GM21423 (cell line): ENCODE measurements around the gene ST14.

Experiments used
- ATAC-seq: cut with Tn5 transposase; IDR thresholded peaks from one replicate; pipeline ENCODE4 v1.9.1; 2021; ENCODE audit warnings: mild to moderate bottlenecking, moderate library complexity; ENCODE audit not compliant: unreplicated experiment

ST14 gene

DNA sequence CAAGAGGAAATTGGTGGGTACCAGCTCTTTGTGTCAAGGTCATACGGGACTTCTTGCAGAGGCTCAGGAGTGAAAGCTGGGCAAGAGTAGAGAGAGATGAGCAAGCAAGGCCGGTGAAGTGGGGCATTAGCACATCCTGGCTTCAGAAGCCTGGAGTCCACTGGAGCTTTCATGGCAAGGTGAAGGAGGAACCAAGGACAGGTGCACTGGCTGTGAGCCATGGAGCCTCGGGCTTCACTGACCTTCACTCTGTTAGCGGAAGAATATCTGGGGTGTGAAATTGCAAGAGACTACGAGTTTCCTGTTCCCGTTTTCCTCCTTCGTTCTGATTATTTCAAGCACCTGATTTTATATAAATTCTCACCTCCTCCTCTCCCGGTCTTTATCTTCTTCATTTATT is 25.9 kb upstream of the ST14 start:
- ATAC-seq: no peak

DNA sequence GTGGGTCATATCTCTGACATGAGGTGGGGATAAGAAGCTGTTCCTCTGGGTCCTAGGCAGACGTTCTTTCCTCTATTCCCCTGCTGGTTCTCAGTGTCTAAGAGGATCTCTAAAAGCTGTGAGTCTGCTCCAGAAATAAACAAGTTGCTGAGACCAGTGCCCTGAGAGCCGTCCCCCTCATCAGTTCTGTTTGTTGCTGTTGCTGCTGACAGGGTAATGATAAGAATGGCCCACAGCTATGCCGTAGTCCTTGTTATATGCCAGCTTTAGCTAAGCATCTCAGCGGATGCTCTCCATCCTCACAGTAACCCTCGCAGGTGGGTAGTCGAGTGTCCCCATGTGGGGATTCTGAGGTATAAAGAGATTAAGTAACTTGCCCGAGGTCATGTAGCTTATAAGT is 23.5 kb upstream of the ST14 start:
- ATAC-seq: no peak

DNA sequence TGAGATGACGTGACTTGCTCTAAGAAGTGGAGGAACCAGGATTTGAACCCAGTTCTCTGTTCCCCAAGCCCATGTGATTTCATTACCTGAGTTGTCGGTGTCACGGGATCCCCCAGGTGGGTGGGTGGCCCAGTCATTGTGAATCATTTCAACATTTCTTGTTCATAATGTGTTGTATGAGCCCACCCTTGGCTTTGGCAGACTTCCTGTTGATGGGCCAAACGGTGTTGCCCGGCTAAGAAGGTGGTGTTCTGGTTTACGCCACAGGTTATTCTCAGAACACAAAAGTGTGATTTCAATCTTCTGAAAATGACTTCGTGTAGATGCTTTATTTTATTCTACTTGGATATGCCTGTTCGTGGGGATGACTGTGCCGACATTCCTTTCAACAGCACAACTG is 21.6 kb upstream of the ST14 start:
- ATAC-seq: no peak

DNA sequence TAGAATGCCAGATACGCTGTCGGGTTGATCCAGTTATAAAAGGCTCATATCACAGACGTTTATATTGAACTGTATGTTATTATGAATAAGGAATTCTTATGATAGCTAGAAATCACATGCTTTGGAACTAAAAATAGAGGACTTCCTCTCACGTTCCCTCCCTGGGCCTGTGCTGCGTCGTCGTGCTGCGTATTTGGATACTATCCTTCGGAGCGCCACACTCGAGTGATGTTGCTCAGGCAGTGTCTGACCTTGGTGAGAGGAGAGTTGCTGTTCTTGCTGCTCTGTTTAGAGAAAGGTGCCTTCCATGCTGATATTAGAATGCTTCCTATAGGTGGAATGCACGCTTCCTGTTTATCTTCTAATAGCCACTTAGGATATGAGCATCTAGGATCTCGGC is 20.2 kb upstream of the ST14 start:
- ATAC-seq: no peak

DNA sequence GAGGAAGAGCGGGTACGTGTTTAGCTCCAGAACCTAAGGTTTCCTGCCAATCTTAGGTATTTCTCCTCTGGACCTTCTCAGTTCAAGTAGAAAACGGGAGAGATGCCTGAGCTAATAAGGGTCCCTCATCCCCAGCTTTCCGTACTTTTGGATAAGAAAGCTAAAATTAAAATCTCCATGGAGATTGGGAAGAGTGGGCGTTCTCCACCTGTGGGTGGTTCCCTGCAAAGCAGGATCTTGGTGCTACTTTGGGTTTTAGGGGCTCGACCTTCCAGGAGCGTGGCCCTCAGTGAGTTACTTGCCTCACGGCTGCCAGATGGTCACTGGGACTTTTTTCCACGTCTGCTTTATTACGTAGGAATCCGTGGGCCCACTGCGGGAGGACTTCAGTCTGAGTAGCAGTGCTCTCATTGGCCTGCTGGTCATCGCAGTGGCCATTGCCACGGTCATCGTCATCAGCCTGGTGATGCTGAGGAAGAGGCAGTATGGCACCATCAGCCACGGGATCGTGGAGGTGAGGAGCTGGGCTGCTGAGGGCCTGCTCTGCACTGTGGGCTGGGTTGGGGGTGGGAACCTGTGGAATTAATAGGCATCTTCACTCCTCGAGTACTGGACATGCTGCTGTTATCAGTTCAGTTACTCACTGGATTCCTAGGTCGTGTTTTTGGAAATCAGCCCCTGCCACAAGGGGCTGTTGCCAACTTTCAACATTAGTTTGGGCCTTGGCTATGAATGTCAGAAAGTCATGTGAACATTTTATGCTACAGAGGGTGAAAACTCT is 17.8 kb upstream of the ST14 start:
- no peak for ATAC-seq

DNA sequence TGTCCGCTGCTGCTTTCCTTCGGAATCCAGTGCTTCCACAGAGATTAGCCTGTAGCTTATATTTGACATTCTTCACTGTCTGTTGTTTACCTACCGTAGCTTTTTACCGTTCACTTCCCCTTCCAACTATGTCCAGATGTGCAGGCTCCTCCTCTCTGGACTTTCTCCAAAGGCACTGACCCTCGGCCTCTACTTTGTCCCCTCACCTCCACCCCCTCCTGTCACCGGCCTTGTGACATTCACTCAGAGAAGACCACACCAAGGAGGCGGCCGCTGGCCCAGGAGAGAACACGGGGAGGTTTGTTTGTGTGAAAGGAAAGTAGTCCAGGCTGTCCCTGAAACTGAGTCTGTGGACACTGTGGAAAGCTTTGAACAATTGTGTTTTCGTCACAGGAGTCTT is 15.4 kb upstream of the ST14 start:
- no peak for ATAC-seq

DNA sequence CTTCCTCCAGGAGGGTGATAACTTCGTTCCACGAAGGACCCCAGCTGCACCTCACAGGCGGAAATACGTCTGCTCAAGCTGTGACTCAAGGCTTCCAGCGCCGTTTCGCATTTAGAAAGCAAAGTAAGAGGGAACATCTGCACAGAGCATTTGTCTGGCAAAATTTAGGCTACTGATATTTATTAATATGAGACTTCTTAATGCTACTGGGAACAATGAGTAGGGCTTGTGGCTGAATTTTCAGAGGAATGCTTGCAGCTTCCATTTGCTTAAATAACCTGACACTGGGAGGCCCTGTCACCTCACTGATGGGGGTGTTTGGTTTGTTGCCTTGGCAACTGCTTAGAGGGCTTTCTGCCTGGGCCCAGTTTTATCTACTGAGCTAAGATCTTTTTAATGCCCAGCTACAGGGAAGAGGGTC is 14.7 kb upstream of the ST14 start:
- ATAC-seq: no peak

DNA sequence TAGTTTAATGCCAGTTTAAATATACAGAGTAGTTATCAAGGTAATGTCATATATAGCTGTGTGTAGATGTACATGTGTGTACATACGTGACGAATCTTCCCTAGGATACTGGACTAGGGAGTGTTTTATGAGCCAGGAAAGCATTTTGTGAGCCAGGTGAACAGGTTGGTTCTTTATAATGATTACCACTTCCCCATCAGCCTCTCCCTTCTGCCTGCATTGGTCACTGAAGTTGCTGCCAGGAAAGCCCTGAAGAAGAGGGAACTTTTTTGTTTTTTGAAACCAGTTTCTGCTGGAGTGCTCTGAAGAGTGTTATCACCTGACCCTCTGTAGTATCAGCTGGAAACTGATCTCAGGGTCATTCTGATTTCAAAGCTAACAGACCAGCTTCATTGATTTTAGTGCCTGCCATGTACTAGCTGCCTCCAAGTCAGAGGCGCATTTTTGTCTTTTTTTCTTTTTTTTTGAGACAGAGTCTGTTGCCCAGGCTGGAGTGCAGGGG is 14.2 kb upstream of the ST14 start:
- no peak for ATAC-seq

DNA sequence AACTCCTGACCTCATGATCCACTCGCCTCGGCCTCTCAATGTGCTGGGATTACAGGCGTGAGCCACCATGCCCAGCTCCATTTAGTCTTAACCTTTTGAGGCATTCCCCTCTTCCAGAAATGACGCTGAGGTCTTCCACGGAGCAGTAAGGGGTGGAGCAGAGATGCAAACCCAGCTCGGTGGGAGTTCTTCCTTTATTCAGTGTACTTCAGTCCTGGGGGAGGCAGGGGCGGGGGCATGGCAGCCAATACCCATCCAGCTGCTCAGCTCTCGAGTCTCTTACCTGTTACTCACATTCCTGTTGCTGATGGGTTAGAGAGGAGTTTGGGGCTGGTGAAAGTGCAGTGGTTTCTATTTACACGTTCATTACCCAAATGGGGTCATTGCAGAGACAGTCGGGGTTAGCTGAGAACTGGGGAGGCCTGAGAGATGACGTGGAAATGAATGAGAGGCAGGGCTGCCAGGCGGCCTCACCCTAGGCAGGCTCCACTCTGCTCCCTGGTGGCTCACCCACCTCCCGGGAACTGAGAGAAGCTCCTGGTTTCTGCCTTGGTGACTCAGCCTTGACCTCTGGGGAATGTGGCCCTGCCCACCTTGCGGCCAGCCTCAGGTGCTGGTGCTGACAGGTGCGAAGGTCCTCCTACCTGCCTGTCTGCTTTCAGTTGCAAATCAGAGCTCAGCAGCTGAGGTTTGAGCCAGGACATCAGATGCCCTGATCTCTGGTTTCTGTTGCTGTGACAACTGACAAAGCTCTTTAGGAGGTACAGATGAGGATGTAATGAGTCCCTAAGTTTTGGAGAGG is 13.4 kb upstream of the ST14 start:
- no peak for ATAC-seq

DNA sequence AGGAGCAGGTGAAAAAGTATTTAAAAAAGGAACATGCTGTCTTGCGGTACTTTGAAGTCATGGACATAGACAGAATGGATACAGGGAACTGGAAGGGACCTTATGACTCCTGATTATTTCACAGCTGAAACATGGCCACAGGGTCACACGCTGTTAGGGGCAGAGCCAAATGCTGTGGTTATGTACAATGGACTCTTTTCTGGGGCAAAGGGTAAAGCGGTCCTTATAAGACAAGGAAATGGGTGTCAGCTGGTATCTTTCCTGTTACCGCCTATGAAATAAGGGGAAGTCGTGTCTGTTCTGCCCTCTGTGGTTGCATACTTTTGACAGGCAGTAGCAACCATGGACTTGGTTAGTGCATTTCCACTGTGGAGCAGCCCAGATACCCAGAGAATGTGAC is 12.8 kb upstream of the ST14 start:
- no peak for ATAC-seq

DNA sequence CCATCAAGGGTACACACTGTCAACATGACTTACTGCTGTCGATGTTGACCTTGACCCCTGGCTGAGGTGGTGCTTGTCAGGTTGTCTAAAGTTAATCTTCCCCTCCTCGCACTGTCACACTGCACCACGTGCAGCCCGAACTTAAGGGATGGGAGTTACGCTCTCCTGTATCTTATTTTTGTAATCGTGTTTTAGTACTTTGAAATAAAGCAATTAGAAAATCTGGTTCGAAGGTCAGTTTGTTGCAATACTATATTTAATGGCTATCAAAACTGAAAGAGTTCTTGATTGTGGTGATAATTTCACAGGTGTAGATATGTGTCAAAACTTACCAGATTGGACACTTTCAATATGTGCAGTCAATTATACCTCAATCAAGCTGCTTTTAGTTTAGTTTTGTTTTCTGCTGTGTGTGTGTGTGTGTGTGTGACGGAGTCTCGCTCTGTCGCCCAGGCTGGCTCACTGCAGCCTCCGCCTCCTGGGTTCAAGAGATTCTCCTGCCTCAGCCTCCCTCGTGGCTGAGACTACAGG is 10.7 kb upstream of the ST14 start:
- ATAC-seq: no peak

DNA sequence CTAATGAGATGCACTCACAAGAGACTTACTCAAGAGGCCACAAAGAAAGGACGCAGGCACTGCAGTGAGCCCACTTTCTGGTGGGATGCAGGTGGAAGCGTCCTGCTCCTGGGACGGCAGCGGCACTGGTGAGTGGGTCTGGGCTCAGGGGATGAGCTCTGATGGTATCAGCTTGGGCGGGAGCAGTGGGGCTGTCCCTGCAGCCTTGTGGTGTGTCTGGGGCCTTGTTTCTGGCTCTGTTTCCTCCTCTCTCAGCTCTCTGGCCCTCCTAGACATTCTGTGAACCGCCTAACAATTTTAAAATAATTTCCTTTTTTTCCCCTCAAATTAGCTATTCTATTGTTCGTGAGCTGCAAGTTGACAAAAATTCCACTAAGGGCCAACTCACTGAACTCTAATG is 8.8 kb upstream of the ST14 start:
- ATAC-seq: no peak

DNA sequence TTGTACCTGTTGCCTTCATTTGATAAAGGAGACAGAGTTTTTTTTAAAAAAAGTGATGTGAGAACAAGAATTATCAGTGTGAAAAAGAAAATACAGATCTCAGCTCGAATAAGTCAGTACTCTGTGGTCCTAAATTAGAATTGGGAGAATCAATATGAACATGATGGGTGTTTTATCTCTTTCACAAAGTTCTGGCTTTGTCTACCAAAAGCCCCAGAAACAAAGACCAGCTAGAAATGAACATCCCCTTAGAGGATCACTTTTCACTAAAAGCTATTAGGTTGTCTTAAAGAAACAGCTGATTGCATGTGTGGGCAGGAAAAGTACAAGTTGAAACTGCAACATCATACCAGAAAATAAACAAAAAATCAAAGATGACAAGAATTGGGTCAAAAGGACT is 8.4 kb upstream of the ST14 start:
- no peak for ATAC-seq

DNA sequence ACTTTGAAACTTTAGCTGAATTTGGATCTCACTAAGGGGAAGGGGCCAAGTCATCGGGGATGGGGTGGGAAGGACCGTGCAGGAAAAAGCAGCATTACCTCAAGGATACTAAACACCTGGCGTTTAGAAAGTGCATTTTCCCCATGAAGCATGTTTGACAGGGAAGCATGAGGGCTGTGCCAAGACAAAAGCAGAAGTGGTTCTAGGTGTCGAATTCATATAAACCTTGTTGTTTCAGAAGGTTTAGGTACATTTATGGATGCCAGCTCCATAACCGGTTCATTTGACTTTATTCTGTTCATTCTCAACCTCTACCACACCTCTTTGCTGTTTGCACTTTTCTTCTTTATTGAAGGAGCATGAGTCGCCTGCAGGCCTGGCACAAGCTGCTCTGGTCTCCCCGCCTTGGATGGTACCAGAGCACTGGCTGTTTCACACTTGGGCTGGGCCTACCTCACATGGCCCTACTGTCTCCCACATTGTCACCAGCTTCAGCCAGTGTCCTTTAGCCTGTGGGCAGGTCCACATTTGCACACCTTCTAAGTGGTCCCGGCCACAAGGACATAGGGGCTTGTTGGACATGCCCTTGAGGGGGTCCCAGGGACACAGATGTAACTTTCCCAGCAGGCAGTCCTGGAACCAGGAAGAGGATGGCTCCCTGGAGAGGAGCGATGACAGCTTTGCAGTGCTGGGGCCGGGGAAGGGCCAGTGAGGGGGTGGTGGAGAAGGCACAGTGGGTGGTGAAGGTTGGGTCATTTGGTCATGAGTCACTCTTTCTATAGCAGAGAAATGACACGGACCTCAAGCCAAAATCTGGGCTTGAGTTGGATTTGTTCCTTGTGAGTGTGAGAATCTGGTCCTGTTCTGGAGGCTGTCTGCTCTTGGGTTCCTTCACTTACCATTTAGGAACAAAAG is 3.2 kb upstream of the ST14 start:
- no peak for ATAC-seq

DNA sequence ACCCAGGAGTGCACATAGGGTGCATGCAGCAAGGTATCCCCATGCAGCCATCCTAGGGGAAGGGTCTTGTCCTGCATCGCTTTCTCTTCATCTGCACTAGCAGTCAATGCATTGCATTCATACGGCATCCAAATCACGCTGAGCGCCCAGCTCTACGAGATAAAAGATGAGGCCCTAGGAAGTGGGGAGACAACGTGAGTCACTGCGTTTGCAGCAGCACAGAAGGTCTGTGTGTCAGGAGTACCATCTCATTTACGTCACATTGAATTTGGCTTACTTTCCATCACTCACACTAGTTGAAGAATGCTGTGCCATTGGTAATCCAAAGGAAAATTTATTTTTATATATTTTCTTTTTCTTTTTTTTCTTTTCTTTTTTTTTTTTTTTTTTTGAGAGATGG is 2.5 kb upstream of the ST14 start:
- ATAC-seq: no peak

DNA sequence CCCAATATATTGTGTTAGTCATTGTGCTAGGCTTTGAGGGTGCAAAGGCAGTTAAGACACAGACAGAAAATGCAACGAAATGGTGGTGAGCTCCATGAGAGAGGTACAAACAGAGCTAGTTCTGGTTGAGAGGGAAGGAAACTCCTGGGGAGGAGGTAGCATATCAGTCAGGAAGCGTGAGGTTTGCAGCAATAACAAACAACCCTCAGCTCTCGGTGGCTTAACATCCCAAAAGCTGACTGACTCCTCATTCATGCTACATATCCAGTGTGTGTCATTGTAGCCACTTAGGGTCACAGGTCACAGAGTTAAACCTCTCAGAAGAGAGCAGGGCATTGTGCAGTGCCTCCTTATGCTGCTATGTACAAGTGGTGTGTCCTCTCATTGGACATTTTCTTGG is 1.7 kb upstream of the ST14 start:
- no peak for ATAC-seq

DNA sequence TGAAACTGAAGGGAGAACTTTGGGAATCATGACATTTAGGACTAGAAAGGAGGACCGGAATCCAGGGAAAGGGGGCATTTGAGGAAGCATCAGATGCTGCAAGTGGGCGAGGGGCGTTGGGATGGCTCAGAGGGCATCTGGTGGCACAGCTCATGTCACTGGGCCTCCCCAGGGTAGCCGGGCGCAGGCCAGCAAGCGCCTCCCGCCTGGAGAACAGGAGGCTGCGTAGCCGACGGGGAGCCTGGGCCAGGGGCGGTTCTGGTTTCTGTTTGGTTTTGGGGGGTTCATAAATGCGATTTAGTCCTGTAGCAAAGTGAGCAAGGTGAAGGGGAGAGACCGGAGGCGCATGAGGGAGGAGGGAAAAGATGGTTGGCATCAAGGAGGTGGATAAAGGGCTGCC is 443 bp upstream of the ST14 start:
- no peak for ATAC-seq

DNA sequence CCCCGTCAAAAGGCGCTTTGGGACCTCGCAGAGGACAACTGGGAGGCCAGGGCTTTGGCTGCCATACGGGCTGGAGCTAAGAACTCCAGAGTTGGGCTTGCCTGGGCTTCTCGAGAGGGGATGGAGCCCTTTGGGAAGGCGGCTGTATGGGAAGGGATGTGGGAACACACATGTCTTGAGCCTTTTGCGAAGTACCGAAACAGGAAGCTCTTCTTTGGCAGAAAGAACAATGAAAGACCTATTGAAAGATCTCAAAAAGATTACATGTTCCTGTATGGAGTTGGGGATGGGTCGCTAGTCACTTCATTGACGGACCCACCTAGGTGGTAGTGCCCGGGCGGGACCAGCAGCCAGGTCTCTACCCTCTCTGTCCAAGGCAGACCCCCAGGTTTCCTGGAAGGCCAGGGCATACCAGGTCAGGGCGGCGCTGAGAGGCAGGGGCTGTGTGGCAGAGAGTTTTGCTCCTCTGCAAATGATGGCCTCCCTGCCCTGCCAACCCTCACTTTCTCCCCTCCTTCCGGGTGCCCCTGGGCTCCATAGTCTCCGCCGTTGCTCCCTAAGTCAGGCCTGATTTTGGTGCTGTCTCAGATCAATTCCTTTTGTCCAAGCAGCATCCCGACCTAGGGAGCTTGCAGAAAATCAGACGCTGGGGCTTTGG is 1.0 kb downstream of the ST14 start:
- ATAC-seq: no peak

DNA sequence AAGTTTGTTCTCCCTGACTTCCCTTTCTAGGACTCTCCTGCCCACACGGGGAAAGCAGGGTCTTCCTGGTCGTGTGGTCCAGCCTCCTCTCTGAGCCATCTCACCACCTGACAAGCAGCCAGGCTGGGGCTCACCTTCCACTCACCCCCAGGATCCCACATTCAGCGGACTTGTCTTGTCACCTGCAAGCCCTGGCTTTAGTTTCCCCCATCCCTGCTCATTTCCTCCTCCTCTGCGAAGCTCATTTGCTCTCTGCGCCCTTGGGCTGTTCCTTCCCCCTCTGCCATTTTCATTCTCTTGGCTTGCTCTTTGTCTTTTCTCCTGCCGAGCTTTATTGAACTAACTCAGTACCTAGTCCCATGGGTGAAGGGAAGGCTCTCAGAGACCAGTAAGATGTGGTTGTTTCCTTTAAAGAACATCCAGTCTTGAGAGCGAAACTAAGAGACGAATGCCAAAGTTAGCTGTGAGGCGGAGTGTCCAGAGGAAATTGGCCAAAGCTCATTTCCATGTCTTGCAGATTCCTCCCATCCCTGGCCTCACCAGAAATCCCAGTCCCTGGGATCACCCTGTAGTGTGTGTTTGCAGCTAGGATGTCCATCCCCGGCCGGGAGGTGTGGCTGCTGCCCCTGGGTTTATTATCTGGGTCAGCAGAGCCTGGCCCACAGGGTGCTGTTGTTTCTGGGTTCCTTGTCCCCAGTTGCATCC is 2.0 kb downstream of the ST14 start:
- no peak for ATAC-seq

DNA sequence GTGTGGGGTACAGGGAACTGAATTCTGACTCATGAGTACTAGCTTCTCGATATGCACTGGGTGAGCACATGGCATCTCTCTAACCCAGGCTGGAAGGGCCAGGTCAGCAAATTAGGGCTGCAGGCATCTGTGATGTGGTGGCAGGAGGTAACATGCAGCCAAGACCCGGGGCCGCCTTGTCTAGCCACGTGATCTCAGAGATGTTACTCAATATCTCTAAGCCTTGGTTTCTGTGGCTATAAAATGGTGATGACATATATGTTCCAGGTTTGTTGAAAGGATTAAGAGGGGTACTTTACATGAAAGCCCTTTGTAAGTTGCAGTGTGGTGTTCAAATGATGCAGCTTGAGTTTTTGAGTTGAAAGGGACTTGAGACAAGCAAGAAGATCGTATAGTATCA is 3.2 kb downstream of the ST14 start:
- ATAC-seq: no peak
